IPS-NIHi7 (cell line): ENCODE results near the gene FCSK.

ENCODE experiments used
- DNase-seq: peaks from one replicate; pipeline ENCODE4 v3.0.0; 2012; ENCODE audit warnings: mixed read lengths; ENCODE audit errors: extremely low spot score

The FCSK gene

GRCh38 chr16:70480127-70481105 is 26.0 kb downstream of the FCSK start:
- no peak for DNase-seq

GRCh38 chr16:70481929-70482536 is 27.6 kb downstream of the FCSK start:
- DNase-seq = no peak

- DNase-seq = no peak
Measured at GRCh38 chr16:70482624-70483023, 28.2 kb downstream of the FCSK start.

- DNase-seq = no peak
Measured at GRCh38 chr16:70483426-70483825, 29.0 kb downstream of the FCSK start.

- DNase-seq = no peak
Measured at GRCh38 chr16:70484867-70485266, 30.5 kb downstream of the FCSK start.

- DNase-seq = no peak
Measured at GRCh38 chr16:70490261-70490660, 35.9 kb downstream of the FCSK start.

GRCh38 chr16:70493802-70494201 is 39.4 kb downstream of the FCSK start:
- no peak for DNase-seq

- DNase-seq = no peak
Measured at GRCh38 chr16:70494202-70494770, 39.9 kb downstream of the FCSK start.

- DNase-seq = no peak
Measured at GRCh38 chr16:70494777-70495176, 40.4 kb downstream of the FCSK start.

GRCh38 chr16:70495425-70496182 is 41.2 kb downstream of the FCSK start:
- DNase-seq = no peak

- DNase-seq = no peak
Measured at GRCh38 chr16:70496513-70496912, 42.1 kb downstream of the FCSK start.

GRCh38 chr16:70508752-70509151 is 54.4 kb downstream of the FCSK start:
- no peak for DNase-seq

- DNase-seq = no peak
Measured at GRCh38 chr16:70510216-70510615, 55.8 kb downstream of the FCSK start.

- no peak for DNase-seq
Measured at GRCh38 chr16:70511833-70512232, 57.4 kb downstream of the FCSK start.

- no peak for DNase-seq
Measured at GRCh38 chr16:70512456-70512855, 58.1 kb downstream of the FCSK start.

GRCh38 chr16:70520612-70521297 is 66.4 kb downstream of the FCSK start:
- DNase-seq = no peak

- no peak for DNase-seq
Measured at GRCh38 chr16:70522216-70523075, 68.1 kb downstream of the FCSK start.

- peak; percentile 93 for DNase-seq
Measured at GRCh38 chr16:70523076-70523742, 68.8 kb downstream of the FCSK start, which contains the start of gene COG4. Gene COG4 (minus strand): TSS chr16:70523554. CDS start chr16:70523543, 11 bp downstream.

GRCh38 chr16:70523743-70524398 is 69.5 kb downstream of the FCSK start, which contains the start of gene SF3B3:
Gene SF3B3 (plus strand): TSS chr16:70523816. CDS start chr16:70526657, 2,841 bp downstream.
- peak; percentile 58 for DNase-seq
